Mucosa of descending colon (tissue), 3 donors: ENCODE measurements around the gene SORCS1. TPM values are rescaled to one million over a fixed set of nuclear protein-coding genes. Genes with fewer than 3 reads are reported as not detected.

Experiments
- ATAC-seq: fragments of 200-7000 bp; cut with Tn5 transposase; one replicate; pipeline ENCODE4 v1.9.1; 2020; ENCODE audit warnings: mild to moderate bottlenecking, moderate library complexity
- DNase-seq, 3 donors: peaks; one replicate each; pipeline ENCODE4 v3.0.0-alpha.2; 2020
- H3K36me3 ChIP-seq: fragments of 200-600 bp; one replicate; pipeline ENCODE4 v1.8.0; 2021; ENCODE audit warnings: low read depth, mild to moderate bottlenecking
- H3K4me1 ChIP-seq: fragments of 200-600 bp; one replicate; pipeline ENCODE4 v1.8.0; 2021; ENCODE audit warnings: low read depth, mild to moderate bottlenecking
- H3K4me3 ChIP-seq: fragments of 200-600 bp; one replicate; pipeline ENCODE4 v1.8.0; 2021; ENCODE audit warnings: mild to moderate bottlenecking
- H3K9me3 ChIP-seq: fragments of 200-600 bp; one replicate; pipeline ENCODE4 v1.8.0; 2021; ENCODE audit warnings: mild to moderate bottlenecking
- intact Hi-C, 2 donors: fragments of 100-400 bp; cut with DNase I in 1 of 2; cut with micrococcal nuclease in 1 of 2; formaldehyde crosslinking; loops; one replicate each; pipeline versions ENCODE4 v1.11.0 to v1.11.1; 2022; cut with DNase I, micrococcal nuclease
- total RNA-seq, 3 donors: library from RNA; stranded (reverse); fragmentation: NEBNext Ultra II Directional in 2 of 3; extraction: Animal tissue kit (Norgen Biotek cat#: 25700) in 2 of 3; gene quantifications; one replicate each; pipeline versions ENCODE4 v1.2.1 to v1.2.4, GENCODE V29; 2021 to 2023
- TF ChIP-seq, protein P1 (sequence below): fragments of 200-600 bp; IDR thresholded peaks from one replicate; pipeline ENCODE4 v1.8.0; 2022; ENCODE audit warnings: antibody characterized with exemption, mild to moderate bottlenecking
- donor health status: DM: no; HTN: no; CAD: no; lungs with moderate emphysema.
- donor health status: DM: no; HTN: no; CAD: no.
- donor health status: DM: no; HTN: yes; CAD: no.

Gene SORCS1
- total RNA-seq, 3 donors from 2014 or later = 0.80 to 13.2 (median 0.93) TPM

DNA sequence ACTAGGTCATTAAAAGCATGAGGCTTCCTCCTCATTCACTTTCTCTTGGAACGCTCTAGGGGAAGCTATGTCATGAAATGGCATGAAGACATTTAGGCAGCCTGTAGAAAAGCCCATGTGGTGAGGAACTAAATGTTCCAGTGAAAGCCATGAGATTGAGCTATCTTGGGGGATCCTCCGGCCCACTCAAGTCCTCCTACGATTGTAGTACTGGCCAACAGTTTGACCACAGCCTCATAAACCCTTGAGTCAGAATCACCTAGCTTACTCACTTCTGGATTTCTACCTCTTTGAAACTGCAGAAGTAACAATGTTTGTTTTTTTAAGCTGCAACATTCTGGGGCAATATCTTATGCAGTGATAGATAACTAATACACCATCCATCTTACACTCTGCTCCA, 605.1 kb downstream of the SORCS1 start:
- TF ChIP-seq, protein P1, sequence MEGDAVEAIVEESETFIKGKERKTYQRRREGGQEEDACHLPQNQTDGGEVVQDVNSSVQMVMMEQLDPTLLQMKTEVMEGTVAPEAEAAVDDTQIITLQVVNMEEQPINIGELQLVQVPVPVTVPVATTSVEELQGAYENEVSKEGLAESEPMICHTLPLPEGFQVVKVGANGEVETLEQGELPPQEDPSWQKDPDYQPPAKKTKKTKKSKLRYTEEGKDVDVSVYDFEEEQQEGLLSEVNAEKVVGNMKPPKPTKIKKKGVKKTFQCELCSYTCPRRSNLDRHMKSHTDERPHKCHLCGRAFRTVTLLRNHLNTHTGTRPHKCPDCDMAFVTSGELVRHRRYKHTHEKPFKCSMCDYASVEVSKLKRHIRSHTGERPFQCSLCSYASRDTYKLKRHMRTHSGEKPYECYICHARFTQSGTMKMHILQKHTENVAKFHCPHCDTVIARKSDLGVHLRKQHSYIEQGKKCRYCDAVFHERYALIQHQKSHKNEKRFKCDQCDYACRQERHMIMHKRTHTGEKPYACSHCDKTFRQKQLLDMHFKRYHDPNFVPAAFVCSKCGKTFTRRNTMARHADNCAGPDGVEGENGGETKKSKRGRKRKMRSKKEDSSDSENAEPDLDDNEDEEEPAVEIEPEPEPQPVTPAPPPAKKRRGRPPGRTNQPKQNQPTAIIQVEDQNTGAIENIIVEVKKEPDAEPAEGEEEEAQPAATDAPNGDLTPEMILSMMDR = no peak
- DNase-seq (no peak), ATAC-seq (no peak)
- Histone ChIP-seq H3K9me3 (no peaks in the 10 kb centered on the region), H3K4me3 (no peak overlapping the region), H3K36me3 (no peaks in the 10 kb centered on the region), H3K4me1 (no peaks in the 10 kb centered on the region)
- intact Hi-C loops = no loop called here

DNA sequence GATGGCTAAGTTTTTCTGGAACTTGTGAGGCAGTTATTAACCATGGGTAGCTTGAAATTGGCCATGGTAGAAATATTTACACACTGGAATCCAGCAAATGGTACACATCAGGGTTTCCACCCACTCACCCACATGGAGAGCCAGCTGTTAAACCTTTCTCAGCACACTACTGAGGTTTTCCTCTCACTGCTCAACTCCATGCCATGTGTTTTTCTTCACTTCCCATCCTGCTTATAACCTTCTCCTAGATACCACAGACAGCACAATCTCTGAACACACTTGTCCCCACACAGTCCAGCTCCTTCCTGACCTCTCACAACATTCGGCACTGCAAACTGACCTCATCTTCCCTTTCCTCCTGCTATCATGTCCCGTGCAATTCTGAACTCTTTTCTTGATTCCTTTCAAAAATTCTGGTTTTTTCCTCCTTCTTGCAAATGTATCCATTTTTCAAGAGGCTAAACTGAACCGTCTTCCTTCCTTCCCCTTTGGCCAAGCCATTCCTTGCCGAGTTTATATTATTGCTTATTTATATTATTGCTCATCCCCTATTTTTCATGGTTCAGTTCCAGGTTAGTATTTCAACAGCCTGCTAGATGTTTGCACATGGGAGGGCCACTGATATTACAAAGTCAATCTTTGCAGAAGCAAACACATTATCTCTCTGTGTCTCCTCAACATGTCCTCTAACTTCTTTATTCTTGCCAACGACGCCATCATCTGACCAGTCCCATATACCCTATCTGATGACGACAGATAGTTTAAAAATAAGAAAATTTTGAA, 606.4 kb downstream of the SORCS1 start:
- DNase-seq = no peak
- TF ChIP-seq, protein P1 = no peak
- Histone ChIP-seq H3K4me3 (no peak overlapping the region), H3K36me3 (no peaks in the 10 kb centered on the region), H3K9me3 (no peaks in the 10 kb centered on the region), H3K4me1 (no peaks in the 10 kb centered on the region)
- intact Hi-C loops = no loop called here
- ATAC-seq = no peak

GRCh38 chr10:106557053-106557452, 607.5 kb downstream of the SORCS1 start:
- TF ChIP-seq, protein P1 = no peak
- Histone ChIP-seq H3K9me3 (no peaks in the 10 kb centered on the region), H3K4me1 (no peaks in the 10 kb centered on the region), H3K36me3 (no peaks in the 10 kb centered on the region), H3K4me3 (no peak overlapping the region)
- no peak for DNase-seq
- intact Hi-C loops = no loop called here
- ATAC-seq = no peak

- Histone ChIP-seq H3K4me3 (no peak overlapping the region), H3K9me3 (no peaks in the 10 kb centered on the region), H3K36me3 (no peaks in the 10 kb centered on the region), H3K4me1 (no peaks in the 10 kb centered on the region)
- ATAC-seq (no peak), DNase-seq (no peak)
- intact Hi-C loops = no loop called here
- TF ChIP-seq, protein P1 = no peak
Observed at GRCh38 chr10:106555599-106555998, 608.9 kb downstream of the SORCS1 start.

DNA sequence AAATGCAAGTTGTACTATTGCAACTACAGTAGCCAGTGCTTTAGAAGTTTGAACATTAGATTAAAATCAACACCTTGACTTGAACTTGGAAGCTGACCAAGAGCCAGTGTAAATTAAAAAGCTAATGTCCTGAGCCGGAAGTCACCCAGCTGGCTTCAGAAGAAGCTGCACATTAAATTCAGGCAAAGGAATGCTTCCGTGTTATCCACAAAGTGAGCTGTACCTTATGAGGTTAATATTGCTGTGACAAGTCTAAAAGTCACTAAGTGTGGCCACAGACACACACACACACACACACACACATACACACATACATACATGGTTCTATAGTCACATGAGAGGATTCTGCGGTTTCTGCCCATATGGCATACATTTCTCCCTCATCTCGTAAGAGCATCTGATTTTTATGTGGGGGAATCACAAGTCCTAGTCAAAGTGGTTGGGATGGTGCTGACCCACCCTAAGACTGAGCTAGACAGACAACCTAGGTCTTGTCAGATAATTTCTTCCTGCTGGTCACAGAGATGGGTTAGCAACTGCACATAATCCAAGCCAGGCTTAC, 612.9 kb downstream of the SORCS1 start:
- TF ChIP-seq, protein P1 = no peak
- Histone ChIP-seq H3K36me3 (no peaks in the 10 kb centered on the region), H3K4me3 (no peak overlapping the region), H3K4me1 (no peaks in the 10 kb centered on the region), H3K9me3 (no peaks in the 10 kb centered on the region)
- intact Hi-C loops = no loop called here
- ATAC-seq (no peak), DNase-seq (no peak)
